ENCODE measurements around the gene CPN2.

The CPN2 gene

GRCh38 chr3:194305356-194306108 is 45.6 kb downstream of the CPN2 start:
- H3K4me3 ChIP-seq: no peak overlapping the region
- no peak overlapping the region for H3K27ac ChIP-seq

GRCh38 chr3:194304186-194304917 is 46.8 kb downstream of the CPN2 start:
- H3K4me3 ChIP-seq: no peak overlapping the region
- H3K27ac ChIP-seq: no peak overlapping the region

- H3K27ac ChIP-seq: no peak overlapping the region
- no peak overlapping the region for H3K4me3 ChIP-seq
These were observed 47.4 kb downstream of the CPN2 start for GRCh38 chr3:194303749-194304148.

DNA sequence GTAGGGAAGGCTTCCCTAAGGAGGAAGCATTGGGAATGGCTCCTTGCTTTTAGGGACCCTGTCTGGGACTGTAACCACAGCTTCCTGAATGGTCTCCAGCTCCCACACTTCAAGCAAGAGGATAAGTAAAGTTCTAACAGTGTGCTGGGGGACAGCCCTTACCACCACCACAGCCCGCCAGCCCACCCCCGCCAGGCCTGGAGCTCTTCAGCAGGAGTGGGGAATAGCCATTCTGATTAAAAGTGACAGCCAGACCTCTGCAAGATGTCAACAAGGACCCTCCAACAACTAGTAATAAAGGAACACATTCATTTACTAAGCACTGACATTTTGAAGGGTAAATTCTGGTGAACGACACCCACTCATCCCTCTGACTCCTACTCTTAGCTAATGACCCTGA is 49.4 kb downstream of the CPN2 start:
- H3K27ac ChIP-seq: no peak overlapping the region
- H3K4me3 ChIP-seq: no peak overlapping the region

DNA sequence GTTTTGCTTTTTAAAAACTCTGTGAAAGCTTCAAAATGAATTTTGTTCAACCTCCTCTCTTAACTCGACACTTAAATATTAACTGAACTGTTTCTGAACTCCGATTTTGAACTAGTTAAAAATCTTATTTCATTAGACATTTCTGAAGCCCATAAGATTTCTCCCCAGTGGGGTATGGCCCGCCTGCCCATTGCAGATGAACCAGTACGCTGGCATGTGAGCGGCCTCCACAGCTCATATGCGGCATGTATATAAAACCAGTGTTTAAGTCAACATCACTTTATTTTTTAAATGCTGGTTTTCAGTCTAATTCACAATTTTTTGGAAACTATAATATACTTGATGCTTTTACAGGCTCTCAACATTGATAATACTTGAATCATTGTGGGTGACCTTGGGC is 50.2 kb downstream of the CPN2 start:
- Histone ChIP-seq H3K4me3 (no peak overlapping the region), H3K27ac (no peak overlapping the region)

GRCh38 chr3:194300382-194300758 is 50.8 kb downstream of the CPN2 start:
- H3K27ac ChIP-seq: peak overlapping the region in 8 of 21 experiments; percentile 13 to 66 (median 46)
- no peak overlapping the region for H3K4me3 ChIP-seq

DNA sequence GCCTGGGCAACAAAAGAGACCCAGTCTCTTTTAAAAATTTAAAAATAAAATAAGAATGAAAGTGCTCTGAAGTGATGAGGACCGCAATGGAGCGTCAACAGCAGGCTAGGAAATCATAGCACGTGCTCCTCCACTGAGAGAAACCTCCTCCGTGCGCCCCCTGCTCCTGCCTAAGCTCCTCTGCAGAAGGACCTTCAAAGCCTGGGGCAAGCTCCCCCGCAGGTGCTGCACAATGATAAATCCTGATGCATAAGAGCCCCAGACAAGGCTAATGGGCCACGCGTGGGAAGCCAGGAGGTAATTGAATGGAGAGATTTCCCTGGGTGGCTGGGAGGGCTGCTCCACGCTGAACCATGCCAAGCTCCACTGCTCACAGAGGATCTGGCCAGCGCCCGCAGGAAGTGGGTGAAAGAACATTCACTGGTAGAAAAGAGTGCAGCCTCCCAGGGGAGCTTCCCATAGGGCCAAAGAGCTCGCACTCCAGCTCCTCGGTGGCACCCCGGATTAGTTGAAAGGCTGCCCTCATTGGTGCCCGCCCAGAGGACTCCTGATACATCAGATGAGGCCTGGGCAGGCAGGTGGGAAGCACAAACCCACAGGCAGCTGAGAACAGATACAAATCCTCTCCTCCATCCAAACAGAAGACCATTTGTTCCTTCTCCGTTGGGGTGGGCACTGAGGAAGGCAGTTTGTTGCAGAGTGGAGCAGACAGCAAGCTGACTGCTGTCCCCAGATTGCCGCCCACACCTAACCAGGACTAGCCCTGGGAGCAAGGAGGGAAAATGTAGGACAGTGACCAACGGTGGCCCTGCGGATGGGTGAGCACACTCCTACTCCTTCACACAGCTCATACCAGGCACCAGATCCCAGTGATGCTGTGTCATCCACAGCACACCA is 52.5 kb downstream of the CPN2 start:
- no peak overlapping the region for H3K4me3 ChIP-seq

GRCh38 chr3:194296454-194297263 is 54.5 kb downstream of the CPN2 start:
- Histone ChIP-seq H3K27ac (peak overlapping the region in 9 of 21 experiments; percentile 2 to 81 (median 37)), H3K4me3 (peak overlapping the region in 3 of 7 experiments; percentile 5 to 23 (median 9))

More for the DNA sequence above, 52.5 kb downstream of the CPN2 start:
- H3K27ac ChIP-seq: no peak overlapping the region

DNA sequence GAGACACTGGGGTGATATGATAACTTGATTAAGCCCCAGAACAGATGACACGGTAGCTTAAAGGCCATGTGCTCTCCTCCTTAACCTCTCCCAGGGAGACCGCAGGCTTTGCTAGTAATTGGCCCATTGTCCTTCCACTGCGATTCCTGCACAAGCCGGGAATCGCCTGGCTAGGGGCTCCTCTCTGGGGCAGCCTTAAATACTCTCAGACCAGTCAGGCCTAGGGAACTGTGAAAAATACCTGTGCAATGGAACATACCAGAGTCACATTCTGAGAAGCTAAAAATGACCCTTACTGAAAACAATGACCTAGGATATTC is 56.3 kb downstream of the CPN2 start:
- Histone ChIP-seq H3K4me3 (no peak overlapping the region), H3K27ac (no peak overlapping the region)

- Histone ChIP-seq H3K27ac (no peak overlapping the region), H3K4me3 (no peak overlapping the region)
These were observed 56.8 kb downstream of the CPN2 start for GRCh38 chr3:194294199-194294894.

- Histone ChIP-seq H3K4me3 (no peak overlapping the region), H3K27ac (no peak overlapping the region)
These were observed 57.5 kb downstream of the CPN2 start for GRCh38 chr3:194293546-194294198.

DNA sequence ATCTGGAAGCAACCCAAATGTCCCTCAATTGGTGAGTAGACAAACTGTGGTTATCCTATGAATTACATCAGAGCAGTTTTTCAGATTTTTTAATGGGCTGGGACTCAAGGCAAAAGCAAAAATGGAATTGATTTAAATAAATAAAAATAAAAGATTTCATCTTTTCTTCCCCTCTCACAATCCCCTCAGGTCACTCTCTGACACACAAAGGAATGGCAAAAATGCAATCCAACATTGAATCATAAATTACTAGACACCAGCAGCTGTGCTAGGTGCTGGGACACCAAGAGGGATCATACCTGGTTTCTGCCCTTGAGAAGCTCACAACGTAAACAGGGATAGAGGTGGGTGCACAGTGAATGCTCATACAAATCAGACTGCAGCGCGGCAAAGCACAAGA is 58.8 kb downstream of the CPN2 start:
- Histone ChIP-seq H3K4me3 (no peak overlapping the region), H3K27ac (no peak overlapping the region)
